ENCODE results near the gene DNAH17.

DNAH17 gene

GRCh38 chr17:78573955-78574354 lies 3.2 kb downstream of the DNAH17 start:
- no peak for DNase-seq

GRCh38 chr17:78572239-78573205 lies 4.7 kb downstream of the DNAH17 start:
- DNase-seq: no peak

- DNase-seq: no peak
Measured at GRCh38 chr17:78571329-78571728, 5.9 kb downstream of the DNAH17 start.

- DNase-seq: no peak
Measured at GRCh38 chr17:78568494-78569115, 8.6 kb downstream of the DNAH17 start.

GRCh38 chr17:78567991-78568390 lies 9.2 kb downstream of the DNAH17 start:
- no peak for DNase-seq

GRCh38 chr17:78566947-78567346 lies 10.2 kb downstream of the DNAH17 start:
- DNase-seq: no peak

- peak; percentile 49 for DNase-seq
Measured at GRCh38 chr17:78563189-78564145, 13.7 kb downstream of the DNAH17 start.

- DNase-seq: no peak
Measured at GRCh38 chr17:78562734-78563133, 14.5 kb downstream of the DNAH17 start.

- no peak for DNase-seq
Measured at GRCh38 chr17:78561166-78561565, 16.0 kb downstream of the DNAH17 start.

- no peak for DNase-seq
Measured at GRCh38 chr17:78560731-78561130, 16.5 kb downstream of the DNAH17 start.

- no peak for DNase-seq
Measured at GRCh38 chr17:78559749-78560368, 17.3 kb downstream of the DNAH17 start.

- no peak for DNase-seq
Measured at GRCh38 chr17:78558989-78559388, 18.2 kb downstream of the DNAH17 start.

- DNase-seq: no peak
Measured at GRCh38 chr17:78558181-78558850, 18.9 kb downstream of the DNAH17 start.

- peak; percentile 34 for DNase-seq
Measured at GRCh38 chr17:78557598-78558039, 19.6 kb downstream of the DNAH17 start.

- DNase-seq: no peak
Measured at GRCh38 chr17:78556812-78557211, 20.4 kb downstream of the DNAH17 start.

- peak; percentile 12 for DNase-seq
Measured at GRCh38 chr17:78555746-78556401, 21.3 kb downstream of the DNAH17 start.

GRCh38 chr17:78550464-78550863 lies 26.7 kb downstream of the DNAH17 start:
- DNase-seq: no peak

GRCh38 chr17:78548725-78549124 lies 28.5 kb downstream of the DNAH17 start:
- no peak for DNase-seq

- DNase-seq: no peak
Measured at GRCh38 chr17:78547035-78547434, 30.2 kb downstream of the DNAH17 start.

GRCh38 chr17:78546476-78546875 lies 30.7 kb downstream of the DNAH17 start:
- no peak for DNase-seq
